AG10803 (cell line): Measurements from ENCODE around the gene CFAP46.

Experiments
- DNase-seq: peaks from one replicate; pipeline ENCODE4 v3.0.0; 2010; ENCODE audit warnings: low read depth
- H3K4me3 ChIP-seq: 2 replicates; pipeline ENCODE4 v1.5.1; 2011; ENCODE audit warnings: mild to moderate bottlenecking, low read length, control low read depth
- CTCF ChIP-seq: conservative IDR thresholded peaks from 2 replicates; pipeline ENCODE4 v1.5.1; 2011; ENCODE audit warnings: mild to moderate bottlenecking, low read length, control low read depth, inconsistent platforms

Gene CFAP46

GRCh38 chr10:132870426-132870825 lies 71.9 kb downstream of the CFAP46 start:
- no peak for DNase-seq
- no peak overlapping the region for H3K4me3 ChIP-seq
- TF ChIP-seq CTCF, result no peak

DNA sequence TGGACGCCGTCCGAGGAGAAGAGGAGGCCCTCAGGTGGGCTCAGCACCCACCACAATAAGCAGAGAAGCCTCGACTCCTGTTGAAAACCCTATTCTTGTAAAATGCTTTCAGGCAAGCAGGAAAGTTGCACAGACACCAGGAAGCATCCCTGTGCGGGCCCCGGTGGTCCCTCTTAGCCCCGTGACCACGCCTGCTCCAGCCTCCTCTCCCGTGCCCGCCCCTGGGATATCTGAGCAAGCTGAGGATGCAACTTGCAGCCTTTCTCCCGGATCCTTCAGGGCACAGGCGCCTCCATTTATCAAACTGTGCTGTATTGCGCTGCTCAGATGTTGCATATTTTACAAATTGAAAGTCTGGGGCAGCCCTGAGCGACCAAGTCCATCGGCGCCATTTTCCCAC lies 72.7 kb downstream of the CFAP46 start:
- no peak for DNase-seq
- H3K4me3 ChIP-seq, result no peak overlapping the region

GRCh38 chr10:132868995-132869394 lies 73.4 kb downstream of the CFAP46 start:
- H3K4me3 ChIP-seq, result no peak overlapping the region
- DNase-seq, result no peak
- TF ChIP-seq CTCF, result no peak

More for the DNA sequence above, 72.7 kb downstream of the CFAP46 start:
- no peak for TF ChIP-seq CTCF

DNA sequence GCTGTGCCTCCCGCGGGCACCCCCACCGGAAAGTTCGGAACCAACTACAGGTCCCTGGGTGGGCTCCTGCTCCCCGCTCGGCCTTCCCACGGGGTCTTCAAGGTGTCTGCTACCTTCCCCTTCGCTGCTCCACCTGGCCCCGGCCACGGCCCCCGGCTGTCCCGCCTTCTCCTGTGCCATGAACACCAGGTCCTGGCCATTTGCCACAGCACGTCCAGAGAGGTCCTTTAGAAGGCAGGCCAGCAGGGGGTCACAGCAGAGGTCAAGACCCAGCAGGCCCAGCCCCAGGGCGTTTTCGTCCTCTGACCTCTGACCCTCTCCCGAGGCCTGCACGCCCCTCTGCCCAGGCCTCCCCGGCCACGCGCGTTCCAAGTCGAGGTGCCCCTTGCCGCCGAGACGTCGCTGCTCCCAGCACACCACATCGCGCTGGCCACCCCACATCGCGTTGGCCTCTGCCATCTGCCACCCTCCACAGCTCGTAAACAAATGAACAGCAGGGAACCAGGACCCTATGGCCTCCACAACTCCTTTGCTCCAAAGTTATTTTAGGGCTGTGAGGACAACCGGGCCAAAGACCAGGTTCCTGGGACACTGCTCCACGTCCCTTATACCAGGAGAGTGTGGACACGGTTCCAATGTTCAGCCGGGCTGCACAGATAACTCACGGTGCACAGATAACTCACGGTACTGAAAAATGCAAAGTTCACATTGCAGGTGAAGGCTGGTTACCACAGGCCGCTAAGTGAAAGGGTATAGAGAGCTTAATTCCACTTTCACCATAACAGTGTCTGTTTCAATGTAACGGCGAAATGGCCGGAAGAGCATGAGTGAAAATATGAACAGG lies 74.3 kb downstream of the CFAP46 start:
- TF ChIP-seq CTCF, result no peak
- H3K4me3 ChIP-seq, result no peak overlapping the region
- DNase-seq, result no peak

DNA sequence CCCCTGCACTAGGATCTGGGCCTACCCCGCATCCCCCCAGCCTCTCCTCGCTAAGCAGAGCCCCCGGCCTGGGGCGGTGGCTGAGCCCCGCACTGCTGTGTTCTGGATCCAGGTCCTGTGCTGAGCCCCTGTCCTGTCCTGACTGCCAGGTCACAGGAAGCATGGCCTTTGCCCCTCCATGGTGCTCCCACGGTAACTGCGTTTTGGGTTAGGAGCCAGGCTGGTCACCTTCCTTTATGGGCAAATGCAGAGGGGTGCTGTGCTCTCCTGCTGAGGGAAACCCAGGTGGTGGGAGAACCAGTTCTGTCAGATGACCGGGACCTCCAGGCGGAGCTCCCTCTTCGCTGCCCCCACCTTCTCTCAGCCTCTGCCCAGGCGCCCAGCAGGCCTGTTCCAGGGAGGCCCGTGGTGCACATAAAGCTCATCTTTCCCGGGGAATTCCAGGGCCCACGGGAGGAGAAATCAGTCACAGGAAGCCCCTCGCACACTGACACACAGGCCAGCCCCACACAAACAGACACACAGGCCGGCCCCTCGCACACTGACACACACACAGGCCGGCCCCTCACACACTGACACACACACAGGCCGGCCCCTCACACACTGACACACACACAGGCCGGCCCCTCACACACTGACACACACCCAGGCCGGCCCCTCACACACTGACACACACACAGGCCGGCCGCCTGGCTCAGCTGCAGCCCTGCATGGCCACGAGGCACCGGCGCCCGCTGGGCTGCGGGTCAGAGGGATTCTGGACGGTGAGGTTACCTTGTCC lies 75.6 kb downstream of the CFAP46 start:
- H3K4me3 ChIP-seq, result no peak overlapping the region
- DNase-seq, result no peak
- no peak for TF ChIP-seq CTCF

DNA sequence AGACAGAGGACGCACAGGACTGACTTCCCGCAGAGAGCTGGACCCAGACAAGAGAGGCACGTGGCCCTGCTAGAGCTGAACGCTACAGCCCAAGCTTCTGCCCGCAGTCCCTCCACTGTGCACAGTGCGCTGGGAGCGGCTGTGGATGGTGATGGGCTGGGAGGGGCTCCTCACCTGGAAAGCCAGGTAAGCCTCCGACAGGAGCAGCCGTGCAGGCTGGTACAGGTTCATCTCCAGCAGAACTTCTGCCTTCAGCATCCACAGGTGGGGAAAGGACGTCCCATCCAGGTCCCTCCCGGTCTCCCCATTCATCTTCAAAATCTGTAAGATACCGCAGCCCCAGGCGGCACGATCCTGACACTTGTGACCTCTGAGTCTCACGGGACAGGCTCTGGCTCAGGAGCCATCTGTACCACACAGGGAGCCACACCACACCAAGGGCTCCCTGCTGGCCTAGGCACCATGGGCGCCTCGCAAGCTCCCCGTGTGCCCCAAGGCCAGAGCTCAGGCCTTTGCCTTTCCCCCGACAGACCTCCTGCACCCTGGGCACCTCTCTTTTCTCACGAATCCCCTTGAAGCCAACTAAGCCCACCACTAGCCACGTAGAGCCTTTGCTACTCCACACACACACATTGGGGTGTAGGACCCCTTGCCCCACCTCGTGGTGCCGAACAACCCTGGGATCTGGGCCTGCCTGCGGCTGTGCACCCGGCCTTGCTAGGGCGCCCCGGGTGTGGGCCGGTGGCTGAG lies 76.3 kb downstream of the CFAP46 start:
- no peak for TF ChIP-seq CTCF
- no peak overlapping the region for H3K4me3 ChIP-seq
- no peak for DNase-seq
